22Rv1 (cell line): Measurements from ENCODE around the gene STAT1.

ENCODE experiments used
- ZFX ChIP-seq: fragments of 450-650 bp; IDR thresholded peaks from 2 replicates; pipeline ENCODE4 v1.6.1; 2017; ENCODE audit warnings: antibody characterized with exemption, borderline replicate concordance
- TF ChIP-seq, protein P1 (sequence below): fragments of 450-650 bp; IDR thresholded peaks from 2 replicates; pipeline ENCODE4 v1.5.1; 2017; ENCODE audit warnings: mild to moderate bottlenecking

DNA sequence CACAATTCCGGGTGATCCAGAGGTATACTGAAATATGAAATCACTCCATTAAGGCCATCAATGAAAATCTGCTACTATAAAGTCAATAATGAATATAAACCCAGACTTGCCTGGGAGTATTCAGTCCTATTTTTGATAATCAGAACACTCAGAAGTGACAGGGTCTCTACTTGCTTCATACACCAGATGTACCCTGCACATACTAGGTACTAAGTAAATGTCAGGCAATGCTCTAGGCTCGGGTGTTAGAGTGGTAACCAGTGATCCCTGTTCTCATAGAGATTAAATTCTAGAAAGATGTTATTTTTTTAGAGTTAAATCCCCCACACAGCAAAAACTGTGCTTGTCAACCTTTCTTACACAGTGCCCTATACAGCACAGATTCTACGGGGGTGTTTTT is 12.3 kb downstream of the STAT1 start:
- TF ChIP-seq, protein P1, sequence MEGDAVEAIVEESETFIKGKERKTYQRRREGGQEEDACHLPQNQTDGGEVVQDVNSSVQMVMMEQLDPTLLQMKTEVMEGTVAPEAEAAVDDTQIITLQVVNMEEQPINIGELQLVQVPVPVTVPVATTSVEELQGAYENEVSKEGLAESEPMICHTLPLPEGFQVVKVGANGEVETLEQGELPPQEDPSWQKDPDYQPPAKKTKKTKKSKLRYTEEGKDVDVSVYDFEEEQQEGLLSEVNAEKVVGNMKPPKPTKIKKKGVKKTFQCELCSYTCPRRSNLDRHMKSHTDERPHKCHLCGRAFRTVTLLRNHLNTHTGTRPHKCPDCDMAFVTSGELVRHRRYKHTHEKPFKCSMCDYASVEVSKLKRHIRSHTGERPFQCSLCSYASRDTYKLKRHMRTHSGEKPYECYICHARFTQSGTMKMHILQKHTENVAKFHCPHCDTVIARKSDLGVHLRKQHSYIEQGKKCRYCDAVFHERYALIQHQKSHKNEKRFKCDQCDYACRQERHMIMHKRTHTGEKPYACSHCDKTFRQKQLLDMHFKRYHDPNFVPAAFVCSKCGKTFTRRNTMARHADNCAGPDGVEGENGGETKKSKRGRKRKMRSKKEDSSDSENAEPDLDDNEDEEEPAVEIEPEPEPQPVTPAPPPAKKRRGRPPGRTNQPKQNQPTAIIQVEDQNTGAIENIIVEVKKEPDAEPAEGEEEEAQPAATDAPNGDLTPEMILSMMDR: no peak
- no peak for TF ChIP-seq ZFX
